ENCODE results near the gene LRIF1. TPM values are rescaled to one million over a fixed set of nuclear protein-coding genes. Genes with fewer than 3 reads are reported as not detected.
"Not testable (repeated sequence)": the region's sequence is repeated elsewhere in the genome, so short reads cannot be mapped to it uniquely, and the experiment has no call there.

Gene LRIF1
- total RNA-seq, 4 donors from 2014 or later = 6.0 to 10.7 (median 7.5) TPM

DNA sequence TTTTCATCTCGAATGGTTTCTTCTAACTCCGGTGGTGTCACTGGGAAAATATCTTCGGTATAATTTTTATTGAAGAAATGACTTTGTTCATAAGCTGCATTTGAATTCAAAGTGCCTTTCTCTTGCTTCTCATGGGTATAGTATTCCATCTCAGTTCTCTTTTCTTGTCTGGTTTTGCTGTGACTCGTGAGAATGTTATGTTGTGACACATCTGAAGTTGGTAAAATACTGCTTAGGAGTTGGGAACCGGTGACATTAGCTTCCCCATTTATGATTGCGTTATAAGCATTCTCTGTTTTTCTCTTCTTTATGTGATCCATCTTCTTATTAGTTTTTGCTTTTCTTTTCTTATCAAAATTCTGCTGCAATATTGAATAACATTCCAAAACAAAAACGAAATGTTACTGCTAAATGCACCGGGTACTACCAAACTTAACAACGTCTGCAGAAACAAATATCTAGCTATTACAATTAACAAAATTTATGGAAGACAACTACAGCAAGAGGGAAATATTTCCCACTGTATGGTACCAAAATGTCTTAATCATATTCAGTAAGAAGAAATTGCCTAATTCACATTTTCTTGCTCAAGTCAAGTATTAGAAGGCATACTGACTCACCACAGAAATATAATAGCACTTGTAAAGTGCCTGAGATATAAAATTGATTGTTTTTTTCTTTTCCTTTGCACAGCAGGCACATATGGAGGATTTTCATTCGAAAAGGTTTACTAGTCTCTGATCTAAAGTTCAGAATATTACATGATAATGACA, 15.5 kb downstream of the LRIF1 start:
- TF ChIP-seq, protein P1, sequence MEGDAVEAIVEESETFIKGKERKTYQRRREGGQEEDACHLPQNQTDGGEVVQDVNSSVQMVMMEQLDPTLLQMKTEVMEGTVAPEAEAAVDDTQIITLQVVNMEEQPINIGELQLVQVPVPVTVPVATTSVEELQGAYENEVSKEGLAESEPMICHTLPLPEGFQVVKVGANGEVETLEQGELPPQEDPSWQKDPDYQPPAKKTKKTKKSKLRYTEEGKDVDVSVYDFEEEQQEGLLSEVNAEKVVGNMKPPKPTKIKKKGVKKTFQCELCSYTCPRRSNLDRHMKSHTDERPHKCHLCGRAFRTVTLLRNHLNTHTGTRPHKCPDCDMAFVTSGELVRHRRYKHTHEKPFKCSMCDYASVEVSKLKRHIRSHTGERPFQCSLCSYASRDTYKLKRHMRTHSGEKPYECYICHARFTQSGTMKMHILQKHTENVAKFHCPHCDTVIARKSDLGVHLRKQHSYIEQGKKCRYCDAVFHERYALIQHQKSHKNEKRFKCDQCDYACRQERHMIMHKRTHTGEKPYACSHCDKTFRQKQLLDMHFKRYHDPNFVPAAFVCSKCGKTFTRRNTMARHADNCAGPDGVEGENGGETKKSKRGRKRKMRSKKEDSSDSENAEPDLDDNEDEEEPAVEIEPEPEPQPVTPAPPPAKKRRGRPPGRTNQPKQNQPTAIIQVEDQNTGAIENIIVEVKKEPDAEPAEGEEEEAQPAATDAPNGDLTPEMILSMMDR (IDR thresholded peaks at IDR 0.05) = no peak
- TF ChIP-seq POLR2A (IDR thresholded peaks at IDR 0.05) = no peak
- Histone ChIP-seq H3K27ac (no peak overlapping the region), H3K4me1 (no peaks in the 10 kb centered on the region), H3K27me3 (no peaks in the 10 kb centered on the region), H3K9me3 (no peaks in the 10 kb centered on the region), H3K4me3 (no peak overlapping the region), H3K36me3 (peaks cover 0 to 35% (median 0%) of the 10 kb centered on the region in 3 donors)
- no peak for DNase-seq

DNA sequence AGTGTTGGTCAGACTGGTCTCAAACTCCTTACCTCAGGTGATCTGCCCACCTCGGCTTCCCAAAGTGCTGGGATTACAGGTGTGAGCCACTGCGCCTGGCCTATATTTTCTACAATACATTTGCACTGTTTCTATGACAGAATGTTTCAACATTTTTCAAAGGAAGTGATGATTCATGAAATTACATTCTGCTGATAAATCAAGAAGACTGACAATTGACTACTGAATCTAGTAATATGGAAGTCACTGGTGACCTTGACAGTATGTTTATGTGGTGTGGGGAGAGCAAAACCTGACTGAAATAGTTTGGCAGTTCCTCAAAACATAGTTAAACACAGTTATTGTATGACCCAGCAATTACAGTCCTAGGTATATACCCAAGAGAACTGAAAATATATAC, 18.1 kb downstream of the LRIF1 start:
- no peaks in the 10 kb centered on the region for H3K9me3 ChIP-seq
- no peak overlapping the region for H3K4me3 ChIP-seq
- no peaks in the 10 kb centered on the region for H3K27me3 ChIP-seq
- H3K27ac ChIP-seq = no peak overlapping the region
- peaks cover 0 to 25% (median 0%) of the 10 kb centered on the region in 3 donors for H3K36me3 ChIP-seq
- TF ChIP-seq POLR2A (IDR thresholded peaks at IDR 0.05) = no peak
- TF ChIP-seq, protein P1 (IDR thresholded peaks at IDR 0.05) = no peak
- H3K4me1 ChIP-seq = no peaks in the 10 kb centered on the region
- DNase-seq = no peak

DNA sequence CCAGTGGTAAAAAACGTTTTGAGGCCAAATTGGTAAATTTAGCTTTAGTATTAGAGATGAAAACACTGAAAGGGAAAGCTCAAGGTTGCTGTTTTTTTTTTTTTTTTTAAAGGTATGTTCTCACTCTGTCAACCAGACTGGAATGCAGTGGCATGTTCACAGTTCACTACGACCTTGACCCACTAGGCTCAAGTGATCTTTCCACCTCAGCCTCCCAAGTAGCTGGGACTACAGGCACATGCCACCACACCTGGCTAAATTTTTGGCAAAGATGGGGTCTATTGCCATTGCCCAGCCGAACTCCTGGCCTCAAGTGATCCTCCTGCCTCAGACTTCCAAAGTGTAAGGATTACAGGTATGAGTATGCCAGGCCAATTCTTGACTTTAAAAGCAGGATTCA, 18.9 kb downstream of the LRIF1 start:
- Histone ChIP-seq H3K4me3 (no peak overlapping the region), H3K4me1 (no peaks in the 10 kb centered on the region), H3K36me3 (peaks cover 0 to 20% (median 0%) of the 10 kb centered on the region in 3 donors), H3K27me3 (no peaks in the 10 kb centered on the region), H3K9me3 (no peaks in the 10 kb centered on the region), H3K27ac (no peak overlapping the region)
- TF ChIP-seq, protein P1 (IDR thresholded peaks at IDR 0.05) = no peak
- no peak for TF ChIP-seq POLR2A (IDR thresholded peaks at IDR 0.05)
- DNase-seq = no peak

DNA sequence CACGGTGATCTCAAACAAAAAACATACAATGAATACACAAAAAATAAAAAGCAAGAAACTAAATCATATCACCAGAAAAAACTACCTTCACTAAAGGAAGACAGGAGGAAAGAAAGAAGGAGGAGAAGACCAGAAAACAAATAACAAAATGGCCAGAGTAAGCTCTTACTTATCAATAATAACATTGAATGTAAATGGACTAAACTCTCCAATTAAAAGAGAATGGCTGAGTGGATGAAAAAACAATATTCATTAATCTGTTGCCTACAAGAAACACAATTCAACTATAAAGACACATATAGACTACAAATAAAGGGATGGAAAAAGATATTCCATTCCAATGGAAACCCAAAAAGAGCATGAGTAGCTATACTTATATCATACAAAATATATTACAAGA, 27.2 kb downstream of the LRIF1 start:
- no peak for TF ChIP-seq POLR2A (IDR thresholded peaks at IDR 0.05)
- TF ChIP-seq, protein P1 (IDR thresholded peaks at IDR 0.05) = no peak
- no peak overlapping the region for H3K4me3 ChIP-seq
- H3K9me3 ChIP-seq = no peaks in the 10 kb centered on the region
- no peaks in the 10 kb centered on the region for H3K4me1 ChIP-seq
- no peaks in the 10 kb centered on the region for H3K36me3 ChIP-seq
- no peaks in the 10 kb centered on the region for H3K27me3 ChIP-seq
- H3K27ac ChIP-seq = no peak overlapping the region
- no peak for DNase-seq

DNA sequence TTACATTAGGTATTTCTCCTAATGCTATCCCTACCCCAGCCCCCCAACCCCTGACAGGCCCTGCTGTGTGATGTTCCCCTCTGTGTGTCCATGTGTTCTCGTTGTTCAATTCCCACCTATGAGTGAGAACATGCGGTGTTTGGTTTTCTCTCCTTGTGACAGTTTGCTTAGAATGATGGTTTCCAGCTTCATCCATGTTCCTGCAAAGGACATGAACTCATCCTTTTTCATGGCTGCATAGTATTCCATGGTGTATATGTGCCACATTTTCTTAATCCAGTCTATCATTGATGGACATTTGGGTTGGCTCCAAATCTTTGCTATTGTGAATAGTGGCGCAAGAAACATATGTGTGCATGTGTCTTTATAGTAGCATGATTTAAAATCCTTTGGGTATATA, 32.6 kb downstream of the LRIF1 start:
- not testable (repeated sequence) for H3K4me1 ChIP-seq, H3K4me3 ChIP-seq, H3K36me3 ChIP-seq, H3K27me3 ChIP-seq, DNase-seq, H3K27ac ChIP-seq, H3K9me3 ChIP-seq

DNA sequence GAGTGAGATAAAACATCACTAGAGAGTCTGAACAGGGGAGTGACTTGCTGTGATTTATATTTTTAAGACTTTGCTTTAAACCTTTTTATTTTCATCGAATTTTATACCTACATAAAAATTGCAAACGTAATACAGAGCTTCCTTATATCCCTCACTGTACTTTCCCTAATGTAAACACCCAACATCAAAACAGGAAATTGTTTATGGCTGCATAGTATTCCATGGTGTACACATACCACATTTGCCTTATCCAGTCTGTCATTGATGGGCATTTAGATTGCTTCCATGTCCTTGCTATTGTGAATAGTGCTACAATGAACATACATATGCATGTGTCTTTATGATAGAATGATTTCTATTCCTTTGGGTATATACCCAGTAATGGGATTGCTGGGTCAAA, 34.8 kb downstream of the LRIF1 start:
- Histone ChIP-seq H3K27me3 (no peaks in the 10 kb centered on the region), H3K27ac (no peak overlapping the region), H3K9me3 (no peaks in the 10 kb centered on the region), H3K36me3 (no peaks in the 10 kb centered on the region), H3K4me3 (no peak overlapping the region), H3K4me1 (no peaks in the 10 kb centered on the region)
- TF ChIP-seq POLR2A (IDR thresholded peaks at IDR 0.05) = no peak
- TF ChIP-seq, protein P1 (IDR thresholded peaks at IDR 0.05) = no peak
- DNase-seq = no peak

Data from Peyer's patch (tissue), 4 donors.